SU-DHL-6 (cell line): ENCODE measurements around the gene S100A16.

ENCODE experiments used
- CTCF ChIP-seq: fragments of 200-600 bp; sonication (generic); IDR thresholded peaks from one replicate; pipeline ENCODE4 v1.5.1; 2017; ENCODE audit warnings: antibody characterized with exemption, mild to moderate bottlenecking, low read length, moderate library complexity; ENCODE audit not compliant: insufficient read depth, poor library complexity, severe bottlenecking
- EZH2phosphoT487 ChIP-seq: fragments of 200-600 bp; sonication (generic), shearing (Covaris generic); conservative IDR thresholded peaks from 2 replicates; pipeline ENCODE4 v1.6.1; 2018; ENCODE audit warnings: mild to moderate bottlenecking, antibody characterized with exemption, low read length, moderate library complexity, mixed read lengths

GRCh38 chr1:153639280-153639679, 26.3 kb upstream of the S100A16 start:
- TF ChIP-seq CTCF (no peak), EZH2phosphoT487 (no peak)
